Measurements from ENCODE around the gene KCNMA1.

The KCNMA1 gene

GRCh38 chr10:77441353-77442166, 196.0 kb downstream of the KCNMA1 start:
- DNase-seq, result no peak

DNA sequence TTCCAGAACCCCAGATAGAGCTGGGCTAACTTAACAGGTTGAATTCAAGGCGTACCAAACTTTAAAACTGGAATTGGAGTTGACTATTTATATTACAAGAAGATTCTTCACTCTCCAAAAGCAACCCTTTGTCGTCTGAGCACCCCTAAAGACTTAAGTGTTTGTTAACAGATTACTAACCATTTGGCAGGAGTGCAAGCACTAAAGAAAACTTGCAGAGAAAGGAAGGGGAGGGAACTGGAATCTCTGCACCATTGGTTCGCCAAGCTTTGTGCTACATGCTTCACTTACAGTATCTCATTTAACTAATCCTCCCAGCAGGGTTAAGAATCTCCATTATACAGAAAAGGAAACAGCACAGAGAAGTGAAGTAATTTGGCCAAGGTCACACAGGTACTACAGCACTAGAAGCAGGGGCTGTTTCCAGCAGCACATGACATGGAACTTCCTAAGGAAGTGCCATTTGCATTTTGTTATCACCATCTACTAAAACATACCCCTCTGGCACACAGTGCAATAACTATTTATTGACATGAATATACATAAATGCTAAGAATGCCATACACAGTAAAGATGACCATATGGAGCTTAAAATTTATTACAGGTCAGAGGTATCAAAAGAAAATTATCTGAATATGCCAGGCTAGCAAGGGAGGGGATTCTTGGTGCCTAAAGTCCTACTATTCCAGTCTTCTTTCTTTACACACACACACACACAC, 201.2 kb downstream of the KCNMA1 start:
- DNase-seq, result no peak

DNA sequence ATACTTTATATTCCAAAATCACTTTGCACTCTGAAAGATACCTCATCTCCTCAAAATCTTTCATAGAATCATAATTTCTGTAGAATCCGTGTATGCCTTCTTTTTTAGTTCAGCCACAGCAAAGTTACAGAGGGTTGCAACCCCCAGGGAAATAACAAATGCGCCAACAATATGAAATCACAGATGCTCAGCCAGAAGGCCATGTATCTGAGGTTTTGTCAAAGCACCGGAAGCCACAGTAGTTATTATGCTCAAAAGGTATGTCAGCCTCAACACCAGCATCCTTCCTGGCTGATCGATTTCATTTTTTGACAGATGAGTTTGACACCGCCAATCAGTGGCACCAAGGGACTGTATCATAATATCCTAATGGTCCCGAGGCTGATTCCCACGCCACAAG, 204.1 kb downstream of the KCNMA1 start:
- no peak for DNase-seq

DNA sequence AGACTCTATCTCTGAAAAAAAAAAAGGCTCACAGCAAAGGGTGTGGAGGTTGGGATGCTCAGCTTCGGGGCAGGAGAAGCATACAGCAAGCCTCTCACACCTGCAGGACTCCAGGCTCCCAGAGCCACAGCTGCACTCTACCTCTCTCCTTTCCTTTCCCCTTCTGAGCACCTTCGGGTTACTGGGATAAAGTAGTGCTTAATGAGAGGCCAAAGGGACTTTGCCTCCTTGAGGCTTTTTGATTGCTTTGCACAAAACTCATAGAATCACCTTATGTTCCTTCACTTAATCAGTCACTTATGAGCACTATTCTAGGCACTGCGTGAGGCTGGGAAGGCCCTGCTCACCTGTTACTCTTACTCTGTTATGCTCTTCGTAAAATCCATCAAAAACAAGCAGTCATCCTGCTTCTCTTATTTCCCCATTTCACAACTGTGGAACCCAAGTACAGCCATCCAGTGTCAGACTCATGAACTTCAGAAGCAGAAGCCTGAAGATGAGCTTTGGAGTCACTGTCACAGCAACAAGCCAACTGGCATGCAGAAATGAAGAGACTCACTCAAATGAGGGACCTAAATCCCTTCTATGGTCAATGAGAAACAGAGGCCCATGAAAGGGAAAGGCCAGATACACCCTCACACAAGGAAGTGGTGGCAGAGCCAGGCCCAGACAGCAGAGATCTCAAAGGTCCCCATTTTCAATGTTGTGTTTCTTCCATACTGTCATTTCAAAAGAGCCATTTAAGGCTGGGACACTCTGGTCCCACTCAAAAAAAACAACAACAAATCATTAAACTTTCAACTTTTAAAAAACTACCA, 205.4 kb downstream of the KCNMA1 start:
- no peak for DNase-seq

DNA sequence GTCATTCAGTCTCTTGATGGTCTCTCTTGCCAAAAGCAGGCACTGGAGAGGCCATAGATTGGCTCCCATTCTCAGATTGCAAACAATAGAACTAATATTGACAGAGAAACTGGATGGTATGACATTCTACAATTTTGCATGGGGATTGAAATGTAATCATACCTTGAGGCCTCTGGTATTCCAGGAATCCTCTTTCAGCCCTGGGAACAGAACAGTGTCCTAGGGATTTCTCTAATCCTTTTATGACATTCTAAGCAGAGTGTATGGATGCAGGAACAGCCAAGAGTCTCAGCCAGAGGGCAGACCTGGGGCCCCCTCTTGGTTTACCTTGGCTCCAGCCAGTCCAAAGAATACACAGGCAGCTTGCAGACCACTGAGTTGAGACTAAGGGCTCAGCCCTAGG, 206.4 kb downstream of the KCNMA1 start:
- peak; percentile 19 for DNase-seq

DNA sequence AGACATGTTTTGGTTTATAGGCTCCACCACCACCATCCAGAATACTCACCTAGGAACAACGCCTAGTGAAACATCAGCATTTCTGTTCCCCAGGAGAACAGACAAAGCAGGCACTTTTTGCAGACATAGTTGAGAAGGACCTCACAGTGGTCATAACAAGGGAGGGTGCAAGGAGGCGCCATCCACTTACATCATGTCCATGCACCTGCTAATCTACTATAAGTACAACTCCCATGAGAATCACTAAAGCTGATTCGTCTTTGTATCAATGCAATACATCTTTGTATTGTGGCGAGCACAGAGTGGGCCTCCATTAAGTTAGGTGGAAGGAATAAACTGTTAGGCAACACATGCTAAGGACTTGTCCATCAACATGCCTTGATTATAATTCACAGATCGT, 207.1 kb downstream of the KCNMA1 start:
- DNase-seq, result no peak

- DNase-seq, result peak; percentile 75
Observed at GRCh38 chr10:77428691-77429395, 208.8 kb downstream of the KCNMA1 start.

- DNase-seq, result no peak
Observed at GRCh38 chr10:77424257-77424656, 213.4 kb downstream of the KCNMA1 start.

DNA sequence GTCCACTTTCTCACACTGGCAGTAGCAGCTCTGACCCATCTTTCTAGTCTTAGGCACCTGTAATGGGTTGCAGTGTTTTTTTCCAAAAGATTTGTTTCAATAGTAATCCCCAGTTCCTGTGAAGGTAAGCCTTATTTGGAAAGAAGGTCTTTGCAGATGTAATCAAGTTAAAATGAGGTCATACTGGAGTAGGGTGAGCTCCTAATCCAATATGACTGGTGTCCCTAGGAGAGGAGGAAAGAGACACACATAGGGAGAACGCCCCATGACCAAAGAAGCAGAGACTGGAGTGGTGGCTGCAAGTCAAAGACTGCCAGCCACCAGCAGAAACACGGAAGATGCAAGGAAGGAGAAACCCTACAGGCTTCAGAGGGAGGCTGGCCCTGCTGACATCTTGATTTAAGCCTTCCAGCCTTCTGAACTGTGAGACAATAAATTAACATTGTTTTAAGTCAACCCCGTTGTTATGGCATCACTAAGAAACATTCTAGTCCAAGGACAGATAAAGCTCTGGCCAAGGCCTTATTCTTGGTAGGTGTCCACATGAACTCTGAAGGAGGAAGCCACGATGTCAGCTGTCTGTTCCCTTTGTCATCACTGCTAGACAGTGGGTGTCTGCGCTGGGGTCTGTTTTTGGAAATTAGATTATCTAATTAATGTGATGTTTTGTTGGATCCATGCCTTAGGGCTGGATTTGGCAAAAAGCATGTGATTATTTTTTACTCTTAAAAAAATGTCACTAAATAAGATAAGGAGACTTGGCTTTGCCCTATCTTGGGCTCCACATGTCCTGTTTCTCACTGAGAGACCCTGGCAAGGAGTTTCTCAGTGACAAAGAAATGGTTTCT, 214.9 kb downstream of the KCNMA1 start:
- peak; percentile 16 for DNase-seq

DNA sequence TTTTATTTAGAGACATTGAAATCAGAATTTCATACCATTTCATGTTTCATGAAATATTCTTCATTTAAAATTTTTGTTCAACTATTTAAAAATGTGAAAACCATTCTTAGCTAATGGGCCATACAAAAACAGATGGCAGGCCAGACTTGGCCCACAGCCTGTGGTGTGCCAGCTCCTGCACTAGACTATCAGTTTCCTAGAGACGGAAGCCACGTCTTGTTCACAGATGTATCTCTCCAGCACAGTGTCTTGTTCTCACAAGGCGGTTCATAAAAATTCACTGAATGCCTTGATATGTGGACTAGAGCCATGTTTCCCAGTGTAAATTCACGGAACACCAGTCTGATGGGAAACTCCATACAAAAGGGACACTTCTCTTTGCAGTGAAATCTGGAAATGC, 216.0 kb downstream of the KCNMA1 start:
- peak; percentile 23 for DNase-seq

DNA sequence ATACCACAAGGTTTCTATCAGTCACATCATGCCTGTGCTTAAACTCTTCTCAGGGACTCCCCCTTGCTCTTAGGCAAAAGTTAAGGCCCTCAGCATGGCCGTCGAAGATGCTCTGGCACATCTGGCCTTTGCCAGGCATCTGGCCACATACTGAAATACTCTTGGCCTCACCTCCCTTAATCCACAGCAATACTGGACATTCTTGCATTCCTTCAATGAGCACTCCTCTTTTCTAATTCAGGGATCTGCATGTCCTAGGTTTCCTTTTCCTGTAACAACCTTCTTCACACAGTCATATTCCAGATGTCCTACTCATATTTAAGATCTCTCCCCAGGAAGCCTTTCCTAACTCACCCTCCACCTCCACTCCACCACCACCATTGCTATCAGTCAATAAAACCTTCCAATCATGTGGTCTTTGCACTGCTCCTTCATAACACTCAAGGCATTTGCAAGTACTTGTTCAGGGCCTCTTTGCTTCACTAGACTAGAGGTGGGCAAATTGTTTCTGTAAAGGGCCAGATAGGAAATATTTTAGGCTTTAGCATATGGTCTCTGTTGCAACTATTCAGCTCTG, 216.6 kb downstream of the KCNMA1 start:
- DNase-seq, result no peak

DNA sequence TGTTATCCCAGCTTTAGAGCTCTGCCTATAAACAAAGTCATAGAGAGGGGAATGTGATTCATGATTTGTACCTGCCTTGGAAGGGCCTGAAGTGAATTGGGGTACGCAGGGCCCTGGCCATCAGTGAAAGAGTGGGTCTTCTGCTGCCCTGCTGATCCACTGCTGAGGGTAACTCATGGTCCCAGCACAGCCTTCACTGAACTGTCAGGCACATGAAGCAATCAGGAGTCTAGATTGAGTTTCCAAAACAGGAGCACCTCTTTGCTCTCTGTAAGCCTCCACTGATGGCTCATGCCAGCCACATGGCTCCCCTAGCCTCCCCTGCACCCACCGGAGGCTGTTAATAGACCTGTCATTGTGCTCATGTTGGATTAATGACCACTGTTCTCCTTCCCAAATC, 217.6 kb downstream of the KCNMA1 start:
- DNase-seq, result no peak

DNA sequence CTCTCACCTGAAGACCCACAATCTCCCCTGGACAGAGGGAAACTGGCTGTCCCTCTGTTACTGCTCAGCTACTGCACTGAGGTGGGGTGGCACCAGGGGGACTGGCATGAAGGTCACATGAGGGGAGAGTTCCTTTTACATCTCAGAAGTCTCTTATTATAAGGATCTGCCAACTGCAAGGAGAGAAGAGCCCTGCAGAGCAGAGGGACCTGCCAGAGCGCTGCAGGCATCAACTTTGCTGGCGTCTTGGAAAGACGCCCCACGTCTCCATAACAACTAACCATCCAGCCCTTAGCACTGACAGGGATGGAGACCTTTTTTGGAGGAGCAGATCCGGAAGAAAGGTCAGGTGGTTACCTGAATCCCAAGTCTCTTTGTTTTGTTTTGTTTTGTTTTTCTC, 218.6 kb downstream of the KCNMA1 start:
- no peak for DNase-seq

DNA sequence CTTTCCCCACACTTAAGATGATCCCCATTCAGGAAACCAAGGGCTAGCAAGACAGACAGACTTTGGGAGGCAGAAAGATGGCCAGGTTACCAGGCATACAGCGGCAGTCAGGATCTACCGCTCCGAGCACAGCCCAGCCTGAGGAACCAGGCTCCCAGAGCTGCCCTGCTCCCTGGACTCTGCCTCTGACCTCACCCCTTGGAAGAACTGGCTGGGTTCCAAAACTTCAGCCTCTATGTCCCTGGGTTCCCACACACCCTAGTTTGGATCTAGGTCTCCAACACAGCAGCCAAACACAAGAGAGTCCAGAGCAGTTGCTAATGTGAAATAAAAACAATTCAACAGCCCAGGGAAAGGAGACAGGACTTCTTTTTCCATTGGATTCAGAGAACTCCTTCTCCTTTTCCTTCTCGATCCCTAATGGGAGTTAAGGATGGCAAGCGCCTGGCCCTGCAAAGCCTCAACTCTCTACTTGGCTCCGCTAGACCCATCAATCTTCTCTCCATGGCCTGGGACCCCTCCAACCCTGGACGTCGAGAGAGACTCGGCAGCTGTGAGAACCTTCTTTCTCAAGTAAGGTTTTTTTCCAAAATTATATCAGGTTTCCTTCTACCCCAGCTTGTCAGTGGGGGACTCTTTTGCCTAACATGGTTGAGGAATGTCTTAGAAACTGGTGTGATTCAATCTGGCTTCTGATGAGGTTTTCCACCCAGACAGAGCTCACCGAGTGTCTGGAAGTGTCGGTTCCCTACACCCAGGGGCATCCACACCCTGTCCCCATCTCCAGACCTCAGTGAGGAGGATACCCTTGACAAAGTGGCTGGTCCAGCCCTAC, 219.6 kb downstream of the KCNMA1 start:
- DNase-seq, result peak; percentile 83

- DNase-seq, result no peak
Observed at GRCh38 chr10:77417359-77417758, 220.2 kb downstream of the KCNMA1 start.

DNA sequence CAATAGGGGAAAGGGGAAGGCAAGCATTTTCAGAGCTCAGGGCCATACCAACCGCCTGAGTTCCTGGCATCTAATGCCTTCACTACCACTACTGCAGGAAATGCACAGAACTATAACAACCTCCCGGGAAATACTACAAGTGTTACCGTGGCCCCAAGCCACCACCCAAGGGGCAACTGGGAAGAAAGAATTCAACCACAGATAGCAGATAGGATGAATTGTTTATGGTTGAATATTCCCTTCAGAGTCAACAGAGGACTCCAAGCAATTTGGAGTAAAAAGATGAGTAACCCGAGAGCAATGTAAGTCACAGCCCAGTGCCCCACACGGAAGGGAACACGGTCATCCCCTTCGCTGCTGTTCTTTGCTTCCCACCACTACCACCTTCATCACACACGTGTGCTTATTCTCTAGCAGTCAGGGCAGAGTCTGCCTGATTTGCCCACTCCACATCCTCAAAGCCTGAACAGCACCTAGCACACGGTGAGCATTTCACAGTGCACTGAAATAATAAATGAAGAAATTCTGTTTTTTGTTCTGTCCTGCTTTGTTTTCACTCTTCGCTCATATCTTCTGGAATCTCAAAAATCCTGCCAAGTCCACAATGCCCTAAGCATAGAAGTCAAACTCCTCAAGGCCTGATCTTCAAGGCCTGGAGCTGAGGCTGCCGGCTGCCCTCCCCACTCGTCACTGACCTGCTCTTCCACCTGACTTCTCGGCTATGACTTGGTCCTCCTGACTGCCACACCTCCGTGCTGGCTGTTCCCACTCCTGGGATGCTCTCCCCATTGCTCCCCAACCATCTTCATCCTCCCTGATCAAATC, 221.1 kb downstream of the KCNMA1 start:
- DNase-seq, result peak; percentile 98

GRCh38 chr10:77415313-77415960, 222.2 kb downstream of the KCNMA1 start:
- peak; percentile 76 for DNase-seq

- DNase-seq, result no peak
Observed at GRCh38 chr10:77413231-77413630, 224.4 kb downstream of the KCNMA1 start.
